HepG2 (cell line): Measurements from ENCODE around the gene CAMTA1. TPM values are rescaled to one million over a fixed set of nuclear protein-coding genes. Genes with fewer than 3 reads are reported as not detected.

Experiments
- AKAP8 ChIP-seq: sonication (generic); formaldehyde crosslinking; IDR thresholded peaks from 2 replicates; pipeline ENCODE4 v1.5.1; 2020; ENCODE audit warnings: mild to moderate bottlenecking, missing genetic modification reagents
- CREBL2 ChIP-seq: sonication (generic); formaldehyde crosslinking; IDR thresholded peaks from 2 replicates; pipeline ENCODE4 v1.8.1; 2023; ENCODE audit warnings: missing genetic modification reagents, mild to moderate bottlenecking, borderline replicate concordance
- HMG20A ChIP-seq: IDR thresholded peaks from 2 replicates; pipeline ENCODE4 v1.6.1; 2016; ENCODE audit warnings: borderline replicate concordance
- NFKB2 ChIP-seq: sonication (generic); formaldehyde crosslinking; IDR thresholded peaks from 2 replicates; pipeline ENCODE4 v1.4.0; 2020; ENCODE audit warnings: missing genetic modification reagents, borderline replicate concordance
- NR2F6 ChIP-seq, 2 experiments: IDR thresholded peaks; 2 replicates each; pipeline ENCODE4 v1.6.1; 2016; ENCODE audit warnings: antibody characterized with exemption in 1 of 2, mild to moderate bottlenecking in 1 of 2
- RERE ChIP-seq: IDR thresholded peaks from 2 replicates; pipeline ENCODE4 v1.6.1; 2016; ENCODE audit warnings: low read depth, missing genetic modification reagents, missing compliant biosample characterization
- YY1 ChIP-seq: IDR thresholded peaks from 2 replicates; pipeline ENCODE4 v1.6.1; 2011; ENCODE audit warnings: low read length, low read depth, moderate library complexity, mild to moderate bottlenecking; ENCODE audit not compliant: insufficient read depth, insufficient replicate concordance
- ZBTB38 ChIP-seq: sonication (generic); formaldehyde crosslinking; IDR thresholded peaks from 2 replicates; pipeline ENCODE4 v1.5.1; 2020; ENCODE audit warnings: mild to moderate bottlenecking, missing genetic modification reagents
- ZFP36 ChIP-seq: fragments of 150-350 bp; IDR thresholded peaks from 2 replicates; pipeline ENCODE4 v1.6.1; 2018; ENCODE audit warnings: borderline replicate concordance, low read length, low read depth; ENCODE audit not compliant: partially characterized antibody
- ZFY ChIP-seq: sonication (generic); formaldehyde crosslinking; IDR thresholded peaks from 2 replicates; pipeline ENCODE4 v1.4.0; 2020; ENCODE audit warnings: missing genetic modification reagents
- ZKSCAN1 ChIP-seq: fragments of 150-350 bp; IDR thresholded peaks from 2 replicates; pipeline ENCODE4 v1.6.1; 2014; ENCODE audit warnings: low read length
- ZNF234 ChIP-seq: sonication (generic); formaldehyde crosslinking; conservative IDR thresholded peaks from 2 replicates; pipeline ENCODE4 v1.5.1; 2020; ENCODE audit warnings: mild to moderate bottlenecking, missing genetic modification reagents
- ZNF501 ChIP-seq: sonication (generic); formaldehyde crosslinking; IDR thresholded peaks from 2 replicates; pipeline ENCODE4 v1.5.1; 2020; ENCODE audit warnings: mild to moderate bottlenecking, moderate library complexity, missing genetic modification reagents
- ZNF788 ChIP-seq: sonication (generic); formaldehyde crosslinking; IDR thresholded peaks from 2 replicates; pipeline ENCODE4 v1.5.0; 2020; ENCODE audit warnings: mild to moderate bottlenecking, missing genetic modification reagents, borderline replicate concordance
- polyA plus RNA-seq, 8 experiments: library from polyadenylated mRNA; depleted of rRNA in 3 of 8; stranded (reverse) in 7 of 8; unstranded in 1 of 8; fragments of >200 nt; fragmentation: Illumina TruSeq in 4 of 8; extraction: Trizol in 4 of 8; gene quantifications; 2 replicates each; pipeline versions ENCODE4 v1.2.1 to v1.2.3, GENCODE V29; 2011 to 2016; ENCODE audit warnings: low read depth in 4 of 8, missing spikeins in 1 of 8, mixed read lengths in 1 of 8; ENCODE audit not compliant: insufficient read depth in 1 of 8
- total RNA-seq, 5 experiments: library from RNA; depleted of rRNA; stranded (reverse); fragments of >200 nt; fragmentation: Illumina TruSeq; extraction: Trizol; gene quantifications; 2 replicates each; pipeline ENCODE4 v1.2.3, GENCODE V29; 2016; ENCODE audit warnings: low read depth in 1 of 5
- TF ChIP-seq, protein P1 (sequence below): sonication (generic); formaldehyde crosslinking; IDR thresholded peaks from 2 replicates; pipeline ENCODE4 v1.4.0; 2020; ENCODE audit warnings: missing genetic modification reagents, mild to moderate bottlenecking, borderline replicate concordance

Gene CAMTA1
- total and polyA plus RNA-seq, 2 of the 13 experiments (the other 11 are each of a cell fraction or from before 2014, with no cell fraction given): 25.0 to 36.4 TPM

GRCh38 chr1:7265771-7266371 is 480.6 kb downstream of the CAMTA1 start (continued):
- TF ChIP-seq RERE (CRISPR knock-in tag) (no peak), ZNF788 (CRISPR knock-in tag) (no peak), CREBL2 (no peak), NFKB2 (CRISPR knock-in tag) (0 out of 2 replicates have a peak, but pooled peaks have one; percentile 32), YY1 (peak; percentile 29), ZFP36 (no peak), ZFY (CRISPR knock-in tag) (peak; percentile 33; the same call in 1 of the 2 replicates), ZBTB38 (CRISPR knock-in tag) (peak; percentile 18; the same call in 1 of the 2 replicates), HMG20A (CRISPR knock-in tag) (peak; percentile 43; the same call in 1 of the 2 replicates), ZNF234 (CRISPR knock-in tag) (no peak), NR2F6 (IDR thresholded peaks at IDR 0.05) (no peak), NR2F6 (CRISPR knock-in tag; IDR thresholded peaks at IDR 0.05) (0 out of 2 replicates have a peak, but pooled peaks have one; percentile 19), ZNF501 (no peak; the same call in 1 of the 2 replicates), ZKSCAN1 (no peak), AKAP8 (0 out of 2 replicates have a peak, but pooled peaks have one; percentile 20)
- TF ChIP-seq, protein P1, sequence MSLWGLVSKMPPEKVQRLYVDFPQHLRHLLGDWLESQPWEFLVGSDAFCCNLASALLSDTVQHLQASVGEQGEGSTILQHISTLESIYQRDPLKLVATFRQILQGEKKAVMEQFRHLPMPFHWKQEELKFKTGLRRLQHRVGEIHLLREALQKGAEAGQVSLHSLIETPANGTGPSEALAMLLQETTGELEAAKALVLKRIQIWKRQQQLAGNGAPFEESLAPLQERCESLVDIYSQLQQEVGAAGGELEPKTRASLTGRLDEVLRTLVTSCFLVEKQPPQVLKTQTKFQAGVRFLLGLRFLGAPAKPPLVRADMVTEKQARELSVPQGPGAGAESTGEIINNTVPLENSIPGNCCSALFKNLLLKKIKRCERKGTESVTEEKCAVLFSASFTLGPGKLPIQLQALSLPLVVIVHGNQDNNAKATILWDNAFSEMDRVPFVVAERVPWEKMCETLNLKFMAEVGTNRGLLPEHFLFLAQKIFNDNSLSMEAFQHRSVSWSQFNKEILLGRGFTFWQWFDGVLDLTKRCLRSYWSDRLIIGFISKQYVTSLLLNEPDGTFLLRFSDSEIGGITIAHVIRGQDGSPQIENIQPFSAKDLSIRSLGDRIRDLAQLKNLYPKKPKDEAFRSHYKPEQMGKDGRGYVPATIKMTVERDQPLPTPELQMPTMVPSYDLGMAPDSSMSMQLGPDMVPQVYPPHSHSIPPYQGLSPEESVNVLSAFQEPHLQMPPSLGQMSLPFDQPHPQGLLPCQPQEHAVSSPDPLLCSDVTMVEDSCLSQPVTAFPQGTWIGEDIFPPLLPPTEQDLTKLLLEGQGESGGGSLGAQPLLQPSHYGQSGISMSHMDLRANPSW (CRISPR knock-in tag): no peak
